ENCODE measurements around the gene LIN28A.

Gene LIN28A

GRCh38 chr1:26403656-26404055 lies 7.0 kb upstream of the LIN28A start:
- Histone ChIP-seq H3K9me3 (ENCODE audit: control insufficient read depth, insufficient read depth, low read length) (no peaks in the 10 kb centered on the region), H3K4me1 (ENCODE audit: insufficient read depth, low read length) (no peaks in the 10 kb centered on the region), H3K36me3 (ENCODE audit: insufficient read depth, low read length) (no peaks in the 10 kb centered on the region), H3K9ac (ENCODE audit: low read depth, low read length) (no peak overlapping the region)

GRCh38 chr1:26404641-26405040 lies 6.0 kb upstream of the LIN28A start:
- Histone ChIP-seq H3K36me3 (ENCODE audit: insufficient read depth, low read length) (no peaks in the 10 kb centered on the region), H3K9me3 (ENCODE audit: control insufficient read depth, insufficient read depth, low read length) (no peaks in the 10 kb centered on the region), H3K9ac (ENCODE audit: low read depth, low read length) (no peak overlapping the region), H3K4me1 (ENCODE audit: insufficient read depth, low read length) (no peaks in the 10 kb centered on the region)

GRCh38 chr1:26405281-26405915 lies 5.2 kb upstream of the LIN28A start:
- Histone ChIP-seq H3K4me1 (ENCODE audit: insufficient read depth, low read length) (no peaks in the 10 kb centered on the region), H3K9ac (ENCODE audit: low read depth, low read length) (no peak overlapping the region), H3K36me3 (ENCODE audit: insufficient read depth, low read length) (no peaks in the 10 kb centered on the region), H3K9me3 (ENCODE audit: control insufficient read depth, insufficient read depth, low read length) (no peaks in the 10 kb centered on the region)

GRCh38 chr1:26408604-26409003 lies 2.0 kb upstream of the LIN28A start:
- peak overlapping the region; percentile 72; the same call in 1 of the 2 replicates for H3K9ac ChIP-seq (ENCODE audit: low read depth, low read length)

GRCh38 chr1:26409191-26409807 lies 1.3 kb upstream of the LIN28A start:
- H3K36me3 ChIP-seq (ENCODE audit: insufficient read depth, low read length): peaks cover 11% of the 10 kb centered on the region
- H3K9ac ChIP-seq (ENCODE audit: low read depth, low read length): peak overlapping the region; percentile 72
- H3K4me1 ChIP-seq (ENCODE audit: insufficient read depth, low read length): peaks cover 16% of the 10 kb centered on the region
- no peaks in the 10 kb centered on the region for H3K9me3 ChIP-seq (ENCODE audit: control insufficient read depth, insufficient read depth, low read length)

More at GRCh38 chr1:26408604-26409003, 2.0 kb upstream of the LIN28A start:
- Histone ChIP-seq H3K36me3 (ENCODE audit: insufficient read depth, low read length) (peaks cover 10% of the 10 kb centered on the region), H3K9me3 (ENCODE audit: control insufficient read depth, insufficient read depth, low read length) (no peaks in the 10 kb centered on the region), H3K4me1 (ENCODE audit: insufficient read depth, low read length) (peaks cover 10% of the 10 kb centered on the region)

GRCh38 chr1:26411624-26412074 lies 1.0 kb downstream of the LIN28A start:
- Histone ChIP-seq H3K9me3 (ENCODE audit: control insufficient read depth, insufficient read depth, low read length) (no peaks in the 10 kb centered on the region), H3K36me3 (ENCODE audit: insufficient read depth, low read length) (peaks cover 20% of the 10 kb centered on the region), H3K9ac (ENCODE audit: low read depth, low read length) (peak overlapping the region; percentile 88), H3K4me1 (ENCODE audit: insufficient read depth, low read length) (peaks cover 35% of the 10 kb centered on the region)

GRCh38 chr1:26412180-26412840 lies 1.7 kb downstream of the LIN28A start:
- no peaks in the 10 kb centered on the region for H3K9me3 ChIP-seq (ENCODE audit: control insufficient read depth, insufficient read depth, low read length)
- H3K36me3 ChIP-seq (ENCODE audit: insufficient read depth, low read length): peaks cover 22% of the 10 kb centered on the region
- H3K9ac ChIP-seq (ENCODE audit: low read depth, low read length): peak overlapping the region; percentile 88
- peaks cover 37% of the 10 kb centered on the region for H3K4me1 ChIP-seq (ENCODE audit: insufficient read depth, low read length)

- peaks cover 24% of the 10 kb centered on the region for H3K36me3 ChIP-seq (ENCODE audit: insufficient read depth, low read length)
- H3K9ac ChIP-seq (ENCODE audit: low read depth, low read length): peak overlapping the region; percentile 88
- peaks cover 44% of the 10 kb centered on the region for H3K4me1 ChIP-seq (ENCODE audit: insufficient read depth, low read length)
- H3K9me3 ChIP-seq (ENCODE audit: control insufficient read depth, insufficient read depth, low read length): no peaks in the 10 kb centered on the region
Measured at GRCh38 chr1:26413031-26413430, 2.4 kb downstream of the LIN28A start.

- no peaks in the 10 kb centered on the region for H3K9me3 ChIP-seq (ENCODE audit: control insufficient read depth, insufficient read depth, low read length)
- H3K4me1 ChIP-seq (ENCODE audit: insufficient read depth, low read length): peaks cover 76% of the 10 kb centered on the region
- H3K36me3 ChIP-seq (ENCODE audit: insufficient read depth, low read length): peaks cover 31% of the 10 kb centered on the region
- no peak overlapping the region for H3K9ac ChIP-seq (ENCODE audit: low read depth, low read length)
Measured at GRCh38 chr1:26417111-26417759, 6.6 kb downstream of the LIN28A start.

GRCh38 chr1:26418865-26419349 lies 8.3 kb downstream of the LIN28A start:
- Histone ChIP-seq H3K9ac (ENCODE audit: low read depth, low read length) (peak overlapping the region; percentile 44), H3K4me1 (ENCODE audit: insufficient read depth, low read length) (peaks cover 72% of the 10 kb centered on the region), H3K36me3 (ENCODE audit: insufficient read depth, low read length) (peaks cover 24% of the 10 kb centered on the region)

GRCh38 chr1:26419494-26419893 lies 8.9 kb downstream of the LIN28A start:
- H3K36me3 ChIP-seq (ENCODE audit: insufficient read depth, low read length): peaks cover 21% of the 10 kb centered on the region; the same call in 1 of the 2 replicates
- H3K9me3 ChIP-seq (ENCODE audit: control insufficient read depth, insufficient read depth, low read length): no peaks in the 10 kb centered on the region
- H3K9ac ChIP-seq (ENCODE audit: low read depth, low read length): peak overlapping the region; percentile 34
- H3K4me1 ChIP-seq (ENCODE audit: insufficient read depth, low read length): peaks cover 66% of the 10 kb centered on the region

More at GRCh38 chr1:26418865-26419349, 8.3 kb downstream of the LIN28A start:
- H3K9me3 ChIP-seq (ENCODE audit: control insufficient read depth, insufficient read depth, low read length): no peaks in the 10 kb centered on the region

- no peaks in the 10 kb centered on the region for H3K9me3 ChIP-seq (ENCODE audit: control insufficient read depth, insufficient read depth, low read length)
- H3K4me1 ChIP-seq (ENCODE audit: insufficient read depth, low read length): no peaks in the 10 kb centered on the region
- H3K36me3 ChIP-seq (ENCODE audit: insufficient read depth, low read length): peaks cover 25% of the 10 kb centered on the region
- H3K9ac ChIP-seq (ENCODE audit: low read depth, low read length): no peak overlapping the region
Measured at GRCh38 chr1:26429721-26430120, 19.1 kb downstream of the LIN28A start.

GRCh38 chr1:26431979-26432695 lies 21.5 kb downstream of the LIN28A start, which contains the start of gene DHDDS:
DHDDS (plus strand) TSS chr1:26432321; CDS start chr1:26432946, 625 bp downstream.
- Histone ChIP-seq H3K36me3 (ENCODE audit: insufficient read depth, low read length) (peaks cover 9% of the 10 kb centered on the region), H3K9me3 (ENCODE audit: control insufficient read depth, insufficient read depth, low read length) (no peaks in the 10 kb centered on the region), H3K9ac (ENCODE audit: low read depth, low read length) (peak within 1 kb of the TSS; percentile 95), H3K4me1 (ENCODE audit: insufficient read depth, low read length) (no peaks in the 10 kb centered on the region)

GRCh38 chr1:26432793-26433192 lies 22.2 kb downstream of the LIN28A start:
- H3K9ac ChIP-seq (ENCODE audit: low read depth, low read length): peak overlapping the region; percentile 95
- H3K4me1 ChIP-seq (ENCODE audit: insufficient read depth, low read length): no peaks in the 10 kb centered on the region
- peaks cover 5% of the 10 kb centered on the region for H3K36me3 ChIP-seq (ENCODE audit: insufficient read depth, low read length)
- H3K9me3 ChIP-seq (ENCODE audit: control insufficient read depth, insufficient read depth, low read length): no peaks in the 10 kb centered on the region
